ENCODE measurements around the gene CAMSAP2.

Gene CAMSAP2

GRCh38 chr1:200849430-200849829 lies 110.7 kb downstream of the CAMSAP2 start:
- no peak for FAIRE-seq

GRCh38 chr1:200850554-200850953 lies 111.9 kb downstream of the CAMSAP2 start:
- no peak for FAIRE-seq

- no peak for FAIRE-seq
These were observed 118.1 kb downstream of the CAMSAP2 start for GRCh38 chr1:200856716-200857357.

GRCh38 chr1:200857804-200858203 lies 119.1 kb downstream of the CAMSAP2 start:
- no peak for FAIRE-seq

GRCh38 chr1:200861937-200862647 lies 123.4 kb downstream of the CAMSAP2 start:
- FAIRE-seq: no peak

- no peak for FAIRE-seq
These were observed 124.2 kb downstream of the CAMSAP2 start for GRCh38 chr1:200862713-200863415.

GRCh38 chr1:200866116-200866515 lies 127.4 kb downstream of the CAMSAP2 start:
- no peak for FAIRE-seq

- FAIRE-seq: no peak
These were observed 127.8 kb downstream of the CAMSAP2 start for GRCh38 chr1:200866521-200866920.

GRCh38 chr1:200867018-200867811 lies 128.5 kb downstream of the CAMSAP2 start:
- no peak for FAIRE-seq

GRCh38 chr1:200869376-200869752 lies 130.7 kb downstream of the CAMSAP2 start:
- FAIRE-seq: no peak

- no peak for FAIRE-seq
These were observed 131.2 kb downstream of the CAMSAP2 start for GRCh38 chr1:200869753-200870391.

- FAIRE-seq: no peak
These were observed 133.9 kb downstream of the CAMSAP2 start, which contains the start of gene GPR25 for GRCh38 chr1:200872446-200873115. Gene GPR25 (plus strand): TSS chr1:200872981. CDS start chr1:200873038, 57 bp downstream.

GRCh38 chr1:200873116-200873670 lies 134.5 kb downstream of the CAMSAP2 start:
- FAIRE-seq: no peak

- no peak for FAIRE-seq
These were observed 135.1 kb downstream of the CAMSAP2 start for GRCh38 chr1:200873671-200874397.

GRCh38 chr1:200874694-200875093 lies 136.0 kb downstream of the CAMSAP2 start:
- no peak for FAIRE-seq

- no peak for FAIRE-seq
These were observed 136.7 kb downstream of the CAMSAP2 start for GRCh38 chr1:200875416-200875815.

- FAIRE-seq: no peak
These were observed 138.3 kb downstream of the CAMSAP2 start for GRCh38 chr1:200877010-200877409.

- FAIRE-seq: no peak
These were observed 139.3 kb downstream of the CAMSAP2 start for GRCh38 chr1:200877839-200878551.

GRCh38 chr1:200880212-200880611 lies 141.5 kb downstream of the CAMSAP2 start:
- FAIRE-seq: no peak

GRCh38 chr1:200883118-200883517 lies 144.4 kb downstream of the CAMSAP2 start:
- no peak for FAIRE-seq
